Heart left ventricle (tissue), 16 donors: ENCODE data around the gene ZNF488. TPM values are rescaled to one million over a fixed set of nuclear protein-coding genes. Genes with fewer than 3 reads are reported as not detected.
A peak's percentile ranks its signal among the peaks of the same experiment; 100 is the strongest.

ENCODE experiments used
- ATAC-seq, 4 donors: fragments of 200-7000 bp; cut with Tn5 transposase; one replicate each; pipeline ENCODE4 v1.9.1; 2020 to 2022; ENCODE audit warnings: moderate library complexity in 4 of 4, mild to moderate bottlenecking in 3 of 4, moderate number of reproducible peaks in 1 of 4
- DNase-seq, 5 donors: peaks; one replicate each; pipeline ENCODE4 v3.0.0-alpha.2; 2020
- H3K27ac ChIP-seq, 12 donors: fragments of 200-600 bp; sonication (generic) in 4 of 12; one replicate each; pipeline versions ENCODE4 v1.5.0 to v1.8.0; 2016 to 2022; ENCODE audit warnings: mild to moderate bottlenecking in 2 of 12
- H3K27me3 ChIP-seq, 9 donors: fragments of 200-600 bp; sonication (generic) in 2 of 9; one replicate each; pipeline versions ENCODE4 v1.5.1 to v1.8.0; 2016 to 2022; ENCODE audit warnings: mild to moderate bottlenecking in 3 of 9
- H3K36me3 ChIP-seq, 9 donors: fragments of 200-600 bp; sonication (generic) in 2 of 9; one replicate each; pipeline versions ENCODE4 v1.5.0 to v1.8.0; 2018 to 2022; ENCODE audit warnings: mild to moderate bottlenecking in 2 of 9
- H3K4me1 ChIP-seq, 12 donors: fragments of 200-600 bp; sonication (generic) in 4 of 12; one replicate each; pipeline versions ENCODE4 v1.5.0 to v1.8.0; 2016 to 2022; ENCODE audit warnings: mild to moderate bottlenecking in 3 of 12
- H3K4me3 ChIP-seq, 12 donors: fragments of 200-600 bp; sonication (generic) in 4 of 12; one replicate each; pipeline versions ENCODE4 v1.5.0 to v1.8.0; 2017 to 2022; ENCODE audit warnings: mild to moderate bottlenecking in 9 of 12, moderate library complexity in 4 of 12
- H3K9me3 ChIP-seq, 12 donors: fragments of 200-600 bp; sonication (generic) in 4 of 12; one replicate each; pipeline versions ENCODE4 v1.5.0 to v1.8.0; 2016 to 2022; ENCODE audit warnings: mild to moderate bottlenecking in 1 of 12
- POLR2A ChIP-seq, 2 donors: fragments of 450-650 bp; IDR thresholded peaks; one replicate each; pipeline ENCODE4 v1.6.1; 2017; ENCODE audit warnings: antibody characterized with exemption in 2 of 2, mild to moderate bottlenecking in 2 of 2, moderate library complexity in 2 of 2
- WGBS, 4 donors: extraction: QIAGEN DNeasy Blood & Tissue Kit in 2 of 4; methylation state at CpG; one replicate each; pipeline versions ENCODE4 v1.1.5 to v1.1.7; 2013 to 2018; 5-methylcytosine and 5-hydroxymethylcytosine counted together
- intact Hi-C, 10 donors: fragments of 100-400 bp; cut with DNase I; formaldehyde crosslinking; loops; one replicate each; pipeline versions ENCODE4 v1.11.1 to v1.14.2; 2022
- polyA plus RNA-seq, 2 donors: library from polyadenylated mRNA; stranded (reverse); fragments of 200-250 nt; gene quantifications; one replicate each; pipeline ENCODE4 v1.2.3, GENCODE V29; 2013
- total RNA-seq, 9 donors: library from RNA; depleted of rRNA in 2 of 9; stranded (reverse); fragments of >200 nt in 2 of 9; fragmentation: NEBNext Ultra II Directional in 3 of 9; extraction: Animal tissue kit (Norgen Biotek cat#: 25700) in 3 of 9; gene quantifications; one replicate each; pipeline versions ENCODE4 v1.1.0 to v1.2.4, GENCODE V29; 2016 to 2023
- TF ChIP-seq, protein P1 (sequence below), 12 donors: fragments of 200-600 bp; sonication (generic) in 4 of 12; IDR thresholded peaks; one replicate each; pipeline versions ENCODE4 v1.5.0 to v1.8.0; 2018 to 2022; ENCODE audit warnings: antibody characterized with exemption in 12 of 12, mild to moderate bottlenecking in 5 of 12
- donor health status: ischemic (EF 13 %, LVEDD 7.1; RV severe dilation, severe dysfunction).
- donor health status: healthy with polysubstance abuse.
- donor health status: DM: no; HTN: yes; CAD: no.
- donor health status: DM: no; HTN: no; CAD: no.
- donor health status: ischemic (EF 25% LVEDD 6.9; RV normal size, moderate dysfunction).
- donor health status: ischemic (EF 25% LVEDD 5.7; RV mildly dilated, moderate dysfunction).
- donor health status: healthy.
- donor health status: DM: yes; HTN: yes; CAD: no.
- donor health status: ischemic (EF 35%, LVEDD 5.7; RV mildly dilated, moderate dysfunction).
- donor health status: nonischemic (EF 11% LVEDD 7.7; RV severe dilation, severe dysfunction).
- donor health status: DM: yes; HTN: yes; CAD: no.
- donor health status: PGD.
- donor health status: ischemic (EF 29% LVEDD 5.4; RV normal size, mild dysfunction).
- donor health status: nonischemic (EF 23%, LVEDD 6.1; RV moderate dilation, normal function).

Gene ZNF488
- total and polyA plus RNA-seq, 11 donors: 0.06 to 0.25 (median 0.08) TPM; not detected in 6

DNA sequence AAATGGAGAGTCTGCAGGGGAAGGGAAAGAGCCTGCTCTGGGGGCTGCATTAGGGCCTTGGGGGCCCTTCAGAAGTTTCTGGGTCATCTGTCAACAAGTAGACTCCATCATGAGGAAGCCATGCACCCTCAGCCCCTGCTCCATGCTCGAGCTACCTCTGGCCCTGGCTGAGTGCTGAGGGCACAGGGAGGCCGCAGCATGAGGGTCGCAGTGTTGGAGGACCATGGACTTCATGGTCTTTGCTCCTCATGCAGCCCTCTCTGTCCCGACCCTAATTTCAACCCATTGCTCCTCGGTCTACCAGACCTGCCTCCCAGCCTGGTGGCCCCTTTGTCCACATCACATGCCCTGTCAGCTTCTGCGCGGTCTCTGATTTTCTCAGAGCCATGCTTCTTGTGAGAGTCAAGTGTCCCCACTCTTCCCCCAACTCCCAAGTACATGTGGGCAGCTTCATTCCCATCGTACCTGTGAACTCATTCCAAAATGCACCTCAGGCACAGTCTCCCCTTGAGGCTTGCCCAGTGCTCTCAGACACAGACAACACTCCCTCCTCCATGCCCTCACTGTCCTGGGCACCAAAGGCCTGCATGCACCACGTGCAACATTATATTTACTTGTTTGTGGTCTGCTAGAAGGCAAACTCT lies 14.7 kb downstream of the ZNF488 start:
- ATAC-seq: no peak

DNA sequence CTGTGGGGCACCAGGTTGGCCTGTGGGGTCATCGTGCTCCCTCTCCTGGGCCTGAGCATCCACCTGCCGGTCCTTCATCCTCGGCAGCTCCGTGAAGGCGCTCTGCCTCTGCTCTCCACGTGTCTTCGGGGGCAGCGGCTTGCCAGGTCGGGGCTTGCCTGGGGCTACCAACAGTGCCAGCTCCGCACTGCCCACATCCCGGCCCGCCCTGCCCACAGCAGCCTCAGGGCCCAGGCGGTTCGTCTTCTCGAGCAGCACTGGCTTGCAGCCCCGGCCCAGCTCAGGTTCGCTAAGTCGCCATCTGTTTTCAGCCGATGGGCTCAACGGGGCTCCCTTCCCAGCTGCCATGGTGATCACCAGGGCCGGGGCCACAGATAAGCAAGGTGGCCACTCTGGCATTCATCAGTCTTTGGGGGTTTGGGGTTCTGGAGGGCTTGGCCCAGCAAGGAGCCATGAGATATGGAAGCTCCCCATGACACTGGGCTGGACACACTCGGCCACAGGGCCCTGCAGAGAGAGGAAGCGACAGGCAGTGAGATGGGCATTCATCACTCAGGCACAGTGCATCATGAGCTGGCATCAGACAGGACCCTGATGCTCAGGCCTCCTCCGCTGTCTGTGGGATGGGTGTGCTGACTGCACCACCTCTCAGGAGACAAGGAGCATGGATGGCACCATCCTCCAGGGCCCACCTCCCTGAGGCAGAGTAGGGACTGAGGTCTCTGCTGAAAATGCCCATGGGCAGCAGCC lies 15.5 kb downstream of the ZNF488 start:
- no peaks in the 10 kb centered on the region for H3K4me1 ChIP-seq
- H3K27me3 ChIP-seq: no peaks in the 10 kb centered on the region
- TF ChIP-seq POLR2A (IDR thresholded peaks at IDR 0.05): no peak
- TF ChIP-seq, protein P1, sequence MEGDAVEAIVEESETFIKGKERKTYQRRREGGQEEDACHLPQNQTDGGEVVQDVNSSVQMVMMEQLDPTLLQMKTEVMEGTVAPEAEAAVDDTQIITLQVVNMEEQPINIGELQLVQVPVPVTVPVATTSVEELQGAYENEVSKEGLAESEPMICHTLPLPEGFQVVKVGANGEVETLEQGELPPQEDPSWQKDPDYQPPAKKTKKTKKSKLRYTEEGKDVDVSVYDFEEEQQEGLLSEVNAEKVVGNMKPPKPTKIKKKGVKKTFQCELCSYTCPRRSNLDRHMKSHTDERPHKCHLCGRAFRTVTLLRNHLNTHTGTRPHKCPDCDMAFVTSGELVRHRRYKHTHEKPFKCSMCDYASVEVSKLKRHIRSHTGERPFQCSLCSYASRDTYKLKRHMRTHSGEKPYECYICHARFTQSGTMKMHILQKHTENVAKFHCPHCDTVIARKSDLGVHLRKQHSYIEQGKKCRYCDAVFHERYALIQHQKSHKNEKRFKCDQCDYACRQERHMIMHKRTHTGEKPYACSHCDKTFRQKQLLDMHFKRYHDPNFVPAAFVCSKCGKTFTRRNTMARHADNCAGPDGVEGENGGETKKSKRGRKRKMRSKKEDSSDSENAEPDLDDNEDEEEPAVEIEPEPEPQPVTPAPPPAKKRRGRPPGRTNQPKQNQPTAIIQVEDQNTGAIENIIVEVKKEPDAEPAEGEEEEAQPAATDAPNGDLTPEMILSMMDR (IDR thresholded peaks at IDR 0.05): no peak
- ATAC-seq (no peak), DNase-seq (peak in 1 of 5 donors; percentile 10)
- no peaks in the 10 kb centered on the region for H3K9me3 ChIP-seq
- H3K27ac ChIP-seq: no peak overlapping the region
- intact Hi-C loops: loop anchor here in 1 of 10 donors (10.0 kb wide), 1 partner anchor 86 kb away; no protein-coding TSS in a partner anchor
- no peak overlapping the region for H3K4me3 ChIP-seq
- no peaks in the 10 kb centered on the region for H3K36me3 ChIP-seq
- WGBS, 4 donors: 93 to 95% (median 95%) methylated on average over 8 to 24 of the region's 24 CpGs

More for the DNA sequence above, 14.7 kb downstream of the ZNF488 start:
- no peak for TF ChIP-seq POLR2A (IDR thresholded peaks at IDR 0.05)
- TF ChIP-seq, protein P1 (IDR thresholded peaks at IDR 0.05): no peak
- no peaks in the 10 kb centered on the region for H3K36me3 ChIP-seq
- 73 to 82% (median 76%) methylated on average over 8 to 9 of the region's 9 CpGs for WGBS, 4 donors
- no peak overlapping the region for H3K4me3 ChIP-seq
- no peaks in the 10 kb centered on the region for H3K27me3 ChIP-seq
- DNase-seq: peak in 1 of 5 donors; percentile 10
- H3K9me3 ChIP-seq: no peaks in the 10 kb centered on the region
- H3K4me1 ChIP-seq: peaks cover 0 to 2% (median 0%) of the 10 kb centered on the region in 12 donors
- no peak overlapping the region for H3K27ac ChIP-seq
- intact Hi-C loops: loop anchor here in 1 of 10 donors (10.0 kb wide), 1 partner anchor 85 kb away; no protein-coding TSS in a partner anchor

GRCh38 chr10:47367646-47368045 lies 16.4 kb downstream of the ZNF488 start:
- no peak overlapping the region for H3K27ac ChIP-seq
- H3K27me3 ChIP-seq: no peaks in the 10 kb centered on the region
- 77 to 86% (median 81%) methylated on average over 11 of the region's 11 CpGs for WGBS, 4 donors
- ATAC-seq (no peak), DNase-seq (no peak)
- no peak overlapping the region for H3K4me3 ChIP-seq
- no peaks in the 10 kb centered on the region for H3K9me3 ChIP-seq
- no peak for TF ChIP-seq POLR2A (IDR thresholded peaks at IDR 0.05)
- TF ChIP-seq, protein P1 (IDR thresholded peaks at IDR 0.05): no peak
- H3K36me3 ChIP-seq: no peaks in the 10 kb centered on the region
- intact Hi-C loops: loop anchor here in 1 of 10 donors (10.0 kb wide), 1 partner anchor 87 kb away; no protein-coding TSS in a partner anchor
- H3K4me1 ChIP-seq: no peaks in the 10 kb centered on the region
